ENCODE data around the gene CDH24. TPM values are rescaled to one million over a fixed set of nuclear protein-coding genes. Genes with fewer than 3 reads are reported as not detected.

CDH24 gene
- total and polyA plus RNA-seq, 2 of the 13 experiments (the other 11 are each of a cell fraction or from before 2014, with no cell fraction given): 0.69 to 0.99 TPM

DNA sequence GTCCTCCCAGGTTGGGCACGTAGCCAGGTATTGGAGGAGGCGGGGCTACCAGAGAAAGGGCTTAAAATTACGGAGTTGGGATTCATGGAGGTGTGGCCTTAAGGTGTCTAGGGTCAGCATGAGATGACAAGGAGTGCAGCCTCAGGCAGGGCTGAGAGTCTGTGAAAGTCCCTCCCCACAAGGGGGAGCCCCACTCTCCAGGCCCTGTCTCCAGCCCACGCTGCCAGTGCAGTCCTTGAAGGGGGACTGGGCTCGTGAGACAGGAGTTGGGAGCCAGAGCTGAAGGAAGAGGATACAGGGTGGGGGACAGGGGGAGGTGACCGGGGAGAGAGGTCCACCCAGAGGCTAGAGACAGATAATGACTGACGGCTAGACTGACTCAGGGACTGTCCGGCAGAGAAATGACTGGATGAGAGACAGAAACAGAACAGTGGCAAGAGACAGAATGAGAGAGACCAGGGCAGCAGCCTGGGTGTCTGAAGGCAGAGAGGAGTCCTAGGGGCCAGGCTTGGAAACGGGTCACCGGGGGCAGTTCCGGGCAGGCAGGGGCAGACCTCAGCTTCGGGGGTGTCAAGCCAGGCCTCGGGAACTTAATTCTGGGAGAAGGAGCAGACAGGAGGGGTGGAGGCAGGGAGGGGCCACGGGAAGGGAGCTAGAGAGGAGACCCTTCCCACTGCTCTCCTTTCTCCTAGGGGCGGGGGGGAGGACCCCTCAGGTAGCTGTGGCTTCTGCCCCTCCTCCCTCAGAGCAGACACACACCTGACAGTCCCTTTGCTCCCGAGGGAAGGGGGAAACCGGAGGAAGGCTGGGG, 970 bp downstream of the CDH24 start (continued):
- TF ChIP-seq GATAD1 (CRISPR knock-in tag; IDR thresholded peaks at IDR 0.05): peak; percentile 70
- TF ChIP-seq, protein P1, sequence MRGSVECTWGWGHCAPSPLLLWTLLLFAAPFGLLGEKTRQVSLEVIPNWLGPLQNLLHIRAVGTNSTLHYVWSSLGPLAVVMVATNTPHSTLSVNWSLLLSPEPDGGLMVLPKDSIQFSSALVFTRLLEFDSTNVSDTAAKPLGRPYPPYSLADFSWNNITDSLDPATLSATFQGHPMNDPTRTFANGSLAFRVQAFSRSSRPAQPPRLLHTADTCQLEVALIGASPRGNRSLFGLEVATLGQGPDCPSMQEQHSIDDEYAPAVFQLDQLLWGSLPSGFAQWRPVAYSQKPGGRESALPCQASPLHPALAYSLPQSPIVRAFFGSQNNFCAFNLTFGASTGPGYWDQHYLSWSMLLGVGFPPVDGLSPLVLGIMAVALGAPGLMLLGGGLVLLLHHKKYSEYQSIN (CRISPR knock-in tag; IDR thresholded peaks at IDR 0.05; ENCODE audit: borderline replicate concordance): no peak
- TF ChIP-seq ZNF766 (CRISPR knock-in tag; IDR thresholded peaks at IDR 0.05; ENCODE audit: borderline replicate concordance): no peak
- TF ChIP-seq, protein P2, sequence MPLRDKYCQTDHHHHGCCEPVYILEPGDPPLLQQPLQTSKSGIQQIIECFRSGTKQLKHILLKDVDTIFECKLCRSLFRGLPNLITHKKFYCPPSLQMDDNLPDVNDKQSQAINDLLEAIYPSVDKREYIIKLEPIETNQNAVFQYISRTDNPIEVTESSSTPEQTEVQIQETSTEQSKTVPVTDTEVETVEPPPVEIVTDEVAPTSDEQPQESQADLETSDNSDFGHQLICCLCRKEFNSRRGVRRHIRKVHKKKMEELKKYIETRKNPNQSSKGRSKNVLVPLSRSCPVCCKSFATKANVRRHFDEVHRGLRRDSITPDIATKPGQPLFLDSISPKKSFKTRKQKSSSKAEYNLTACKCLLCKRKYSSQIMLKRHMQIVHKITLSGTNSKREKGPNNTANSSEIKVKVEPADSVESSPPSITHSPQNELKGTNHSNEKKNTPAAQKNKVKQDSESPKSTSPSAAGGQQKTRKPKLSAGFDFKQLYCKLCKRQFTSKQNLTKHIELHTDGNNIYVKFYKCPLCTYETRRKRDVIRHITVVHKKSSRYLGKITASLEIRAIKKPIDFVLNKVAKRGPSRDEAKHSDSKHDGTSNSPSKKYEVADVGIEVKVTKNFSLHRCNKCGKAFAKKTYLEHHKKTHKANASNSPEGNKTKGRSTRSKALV (CRISPR knock-in tag; IDR thresholded peaks at IDR 0.05): 0 out of 2 replicates have a peak, but pooled peaks have one; percentile 28
- no peak for TF ChIP-seq MAFG (CRISPR knock-in tag; IDR thresholded peaks at IDR 0.05)
- TF ChIP-seq ZBTB7B (CRISPR knock-in tag; IDR thresholded peaks at IDR 0.05): peak; percentile 74; the same call in 1 of the 2 replicates
- no peak for TF ChIP-seq SIX1 (CRISPR knock-in tag; IDR thresholded peaks at IDR 0.05; ENCODE audit: borderline replicate concordance)
- TF ChIP-seq, protein P3, sequence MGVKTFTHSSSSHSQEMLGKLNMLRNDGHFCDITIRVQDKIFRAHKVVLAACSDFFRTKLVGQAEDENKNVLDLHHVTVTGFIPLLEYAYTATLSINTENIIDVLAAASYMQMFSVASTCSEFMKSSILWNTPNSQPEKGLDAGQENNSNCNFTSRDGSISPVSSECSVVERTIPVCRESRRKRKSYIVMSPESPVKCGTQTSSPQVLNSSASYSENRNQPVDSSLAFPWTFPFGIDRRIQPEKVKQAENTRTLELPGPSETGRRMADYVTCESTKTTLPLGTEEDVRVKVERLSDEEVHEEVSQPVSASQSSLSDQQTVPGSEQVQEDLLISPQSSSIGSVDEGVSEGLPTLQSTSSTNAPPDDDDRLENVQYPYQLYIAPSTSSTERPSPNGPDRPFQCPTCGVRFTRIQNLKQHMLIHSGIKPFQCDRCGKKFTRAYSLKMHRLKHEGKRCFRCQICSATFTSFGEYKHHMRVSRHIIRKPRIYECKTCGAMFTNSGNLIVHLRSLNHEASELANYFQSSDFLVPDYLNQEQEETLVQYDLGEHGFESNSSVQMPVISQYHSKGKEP (CRISPR knock-in tag; IDR thresholded peaks at IDR 0.05): no peak
- no peak for TF ChIP-seq ZNF160 (CRISPR knock-in tag; IDR thresholded peaks at IDR 0.05)
- TF ChIP-seq, protein P4, sequence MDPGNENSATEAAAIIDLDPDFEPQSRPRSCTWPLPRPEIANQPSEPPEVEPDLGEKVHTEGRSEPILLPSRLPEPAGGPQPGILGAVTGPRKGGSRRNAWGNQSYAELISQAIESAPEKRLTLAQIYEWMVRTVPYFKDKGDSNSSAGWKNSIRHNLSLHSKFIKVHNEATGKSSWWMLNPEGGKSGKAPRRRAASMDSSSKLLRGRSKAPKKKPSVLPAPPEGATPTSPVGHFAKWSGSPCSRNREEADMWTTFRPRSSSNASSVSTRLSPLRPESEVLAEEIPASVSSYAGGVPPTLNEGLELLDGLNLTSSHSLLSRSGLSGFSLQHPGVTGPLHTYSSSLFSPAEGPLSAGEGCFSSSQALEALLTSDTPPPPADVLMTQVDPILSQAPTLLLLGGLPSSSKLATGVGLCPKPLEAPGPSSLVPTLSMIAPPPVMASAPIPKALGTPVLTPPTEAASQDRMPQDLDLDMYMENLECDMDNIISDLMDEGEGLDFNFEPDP (CRISPR knock-in tag; conservative IDR thresholded peaks at IDR 0.05): no peak
- peak; percentile 79; the same call in 1 of the 2 replicates for TF ChIP-seq SMAD3 (CRISPR knock-in tag; IDR thresholded peaks at IDR 0.05)
- no peak for TF ChIP-seq MEIS1 (CRISPR knock-in tag; IDR thresholded peaks at IDR 0.05; ENCODE audit: borderline replicate concordance)
- no peak; the same call in 1 of the 2 replicates for TF ChIP-seq KDM5B (CRISPR knock-in tag; IDR thresholded peaks at IDR 0.05; ENCODE audit: borderline replicate concordance)
- TF ChIP-seq TBP (CRISPR knock-in tag; IDR thresholded peaks at IDR 0.05): no peak
- TF ChIP-seq SIX4 (CRISPR knock-in tag; IDR thresholded peaks at IDR 0.05): no peak
- TF ChIP-seq ZNF564 (CRISPR knock-in tag; IDR thresholded peaks at IDR 0.05): no peak
- peak; percentile 52 for TF ChIP-seq TEAD3 (CRISPR knock-in tag; optimal IDR thresholded peaks at IDR 0.05; ENCODE audit: borderline replicate concordance)
- TF ChIP-seq ZNF207 (IDR thresholded peaks at IDR 0.05; ENCODE audit: borderline replicate concordance): no peak
- TF ChIP-seq ZSCAN9 (CRISPR knock-in tag; IDR thresholded peaks at IDR 0.05; ENCODE audit: borderline replicate concordance): peak; percentile 53; the same call in 1 of the 2 replicates
- peak; percentile 90; the same call in 1 of the 2 replicates for TF ChIP-seq ZNF567 (CRISPR knock-in tag; IDR thresholded peaks at IDR 0.05; ENCODE audit: borderline replicate concordance)
